ENCODE data around the gene TOX2. TPM values are rescaled to one million over a fixed set of nuclear protein-coding genes. Genes with fewer than 3 reads are reported as not detected.

The TOX2 gene
- total RNA-seq, 2 experiments from 2014 or later = 1.5 to 1.7 TPM

GRCh38 chr20:43968341-43969000, 53.8 kb downstream of the TOX2 start:
- ChIA-PET POLR2A (no interaction called here), CTCF (no interaction called here)
- ATAC-seq (no peak), DNase-seq (no peak)
- H3K27me3 Mint-ChIP-seq = peaks cover 8% of the 10 kb centered on the region
- intact Hi-C loops (cut with micrococcal nuclease) = no loop called here
- no peaks in the 10 kb centered on the region for H3K9me3 Mint-ChIP-seq
- TF ChIP-seq, protein P1, sequence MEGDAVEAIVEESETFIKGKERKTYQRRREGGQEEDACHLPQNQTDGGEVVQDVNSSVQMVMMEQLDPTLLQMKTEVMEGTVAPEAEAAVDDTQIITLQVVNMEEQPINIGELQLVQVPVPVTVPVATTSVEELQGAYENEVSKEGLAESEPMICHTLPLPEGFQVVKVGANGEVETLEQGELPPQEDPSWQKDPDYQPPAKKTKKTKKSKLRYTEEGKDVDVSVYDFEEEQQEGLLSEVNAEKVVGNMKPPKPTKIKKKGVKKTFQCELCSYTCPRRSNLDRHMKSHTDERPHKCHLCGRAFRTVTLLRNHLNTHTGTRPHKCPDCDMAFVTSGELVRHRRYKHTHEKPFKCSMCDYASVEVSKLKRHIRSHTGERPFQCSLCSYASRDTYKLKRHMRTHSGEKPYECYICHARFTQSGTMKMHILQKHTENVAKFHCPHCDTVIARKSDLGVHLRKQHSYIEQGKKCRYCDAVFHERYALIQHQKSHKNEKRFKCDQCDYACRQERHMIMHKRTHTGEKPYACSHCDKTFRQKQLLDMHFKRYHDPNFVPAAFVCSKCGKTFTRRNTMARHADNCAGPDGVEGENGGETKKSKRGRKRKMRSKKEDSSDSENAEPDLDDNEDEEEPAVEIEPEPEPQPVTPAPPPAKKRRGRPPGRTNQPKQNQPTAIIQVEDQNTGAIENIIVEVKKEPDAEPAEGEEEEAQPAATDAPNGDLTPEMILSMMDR (IDR thresholded peaks at IDR 0.05) = no peak
- no peaks in the 10 kb centered on the region for H3K36me3 Mint-ChIP-seq (ENCODE audit: low read depth)
- H3K27ac Mint-ChIP-seq = no peak overlapping the region
- peaks cover 16% of the 10 kb centered on the region for H3K4me1 Mint-ChIP-seq (ENCODE audit: low read depth)
- H3K4me3 Mint-ChIP-seq = no peak overlapping the region

GRCh38 chr20:43969028-43969447, 54.4 kb downstream of the TOX2 start:
- Mint-ChIP-seq H3K27me3 (peaks cover 8% of the 10 kb centered on the region), H3K36me3 (ENCODE audit: low read depth) (no peaks in the 10 kb centered on the region), H3K4me3 (no peak overlapping the region), H3K4me1 (ENCODE audit: low read depth) (peaks cover 16% of the 10 kb centered on the region), H3K27ac (no peak overlapping the region), H3K9me3 (no peaks in the 10 kb centered on the region)
- no peak for ATAC-seq
- DNase-seq = no peak
- intact Hi-C loops (cut with micrococcal nuclease) = no loop called here
- ChIA-PET POLR2A (no interaction called here), CTCF (no interaction called here)
- TF ChIP-seq, protein P1 (IDR thresholded peaks at IDR 0.05) = no peak

DNA sequence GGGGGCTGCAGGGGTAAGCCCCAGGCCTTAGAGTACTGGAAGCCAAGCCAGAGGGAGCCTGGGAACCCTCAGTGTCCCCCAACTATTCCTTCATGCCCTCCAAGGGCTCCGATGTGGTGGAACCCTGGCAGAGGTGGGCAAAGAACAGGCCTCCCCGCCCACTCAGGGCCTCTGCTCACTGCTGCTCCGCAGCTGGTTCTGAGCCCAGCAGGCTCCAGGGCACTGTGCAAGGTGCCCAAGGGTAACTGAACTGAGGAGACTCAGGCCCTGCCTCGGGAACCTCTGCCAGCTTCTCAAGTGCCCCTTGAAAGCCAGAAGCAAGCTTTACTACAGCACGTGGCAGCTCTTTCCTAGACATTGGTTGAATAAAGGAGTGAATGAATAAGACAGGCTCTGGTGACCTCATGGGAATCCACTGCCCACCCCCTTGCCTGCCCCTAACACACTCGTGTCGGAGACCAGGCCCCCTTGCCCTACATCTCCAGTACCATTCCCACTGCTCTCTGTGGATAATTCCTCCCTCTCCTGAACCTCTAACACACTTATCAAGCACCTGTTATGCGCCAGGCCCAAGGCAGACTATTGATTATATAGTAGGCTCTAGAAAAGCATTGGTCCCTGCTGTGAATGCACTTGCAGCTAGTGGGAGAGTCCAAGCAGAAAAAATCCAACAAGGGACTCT, 55.0 kb downstream of the TOX2 start:
- H3K27me3 Mint-ChIP-seq = peaks cover 4% of the 10 kb centered on the region
- H3K4me1 Mint-ChIP-seq (ENCODE audit: low read depth) = peaks cover 11% of the 10 kb centered on the region
- no peak overlapping the region for H3K27ac Mint-ChIP-seq
- H3K4me3 Mint-ChIP-seq = no peak overlapping the region
- H3K36me3 Mint-ChIP-seq (ENCODE audit: low read depth) = no peaks in the 10 kb centered on the region
- no peaks in the 10 kb centered on the region for H3K9me3 Mint-ChIP-seq
- ChIA-PET POLR2A (no interaction called here), CTCF (no interaction called here)
- DNase-seq = no peak
- no peak for ATAC-seq
- TF ChIP-seq, protein P1 (IDR thresholded peaks at IDR 0.05) = no peak
- intact Hi-C loops (cut with micrococcal nuclease) = no loop called here

DNA sequence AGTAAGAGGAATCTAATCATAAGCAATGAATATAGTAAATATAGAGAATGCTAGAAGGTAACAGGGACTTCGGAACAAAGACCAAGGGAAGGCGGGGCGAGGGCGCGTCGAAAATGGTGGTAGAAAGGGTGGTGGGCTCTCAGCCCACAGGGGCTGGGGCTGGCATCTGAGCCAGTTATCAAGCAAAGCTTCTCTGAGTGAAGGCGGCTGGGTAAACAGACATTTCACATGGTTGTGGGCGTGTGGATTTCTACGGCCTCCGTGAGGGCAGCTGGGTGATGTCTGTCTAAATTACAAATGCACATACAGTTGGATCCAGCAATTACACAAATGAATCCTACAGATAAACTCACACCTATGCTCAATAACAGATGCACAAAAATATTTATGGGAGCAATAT, 56.6 kb downstream of the TOX2 start:
- Mint-ChIP-seq H3K4me1 (ENCODE audit: low read depth) (peaks cover 22% of the 10 kb centered on the region), H3K9me3 (peaks cover 1% of the 10 kb centered on the region), H3K27me3 (no peaks in the 10 kb centered on the region), H3K27ac (no peak overlapping the region), H3K36me3 (ENCODE audit: low read depth) (no peaks in the 10 kb centered on the region), H3K4me3 (no peak overlapping the region)
- no peak for DNase-seq
- TF ChIP-seq, protein P1 (IDR thresholded peaks at IDR 0.05) = no peak
- POLR2A ChIA-PET = no interaction called here
- ATAC-seq = no peak
- intact Hi-C loops (cut with micrococcal nuclease) = no loop called here
- CTCF ChIA-PET = no interaction called here

- peaks cover 22% of the 10 kb centered on the region for H3K4me1 Mint-ChIP-seq (ENCODE audit: low read depth)
- TF ChIP-seq, protein P1 (IDR thresholded peaks at IDR 0.05) = no peak
- intact Hi-C loops (cut with micrococcal nuclease) = no loop called here
- H3K4me3 Mint-ChIP-seq = no peak overlapping the region
- ATAC-seq (no peak), DNase-seq (no peak)
- no peaks in the 10 kb centered on the region for H3K36me3 Mint-ChIP-seq (ENCODE audit: low read depth)
- H3K27me3 Mint-ChIP-seq = peaks cover 1% of the 10 kb centered on the region
- H3K27ac Mint-ChIP-seq = no peak overlapping the region
- ChIA-PET POLR2A (no interaction called here), CTCF (no interaction called here)
- peaks cover 1% of the 10 kb centered on the region for H3K9me3 Mint-ChIP-seq
Observed at GRCh38 chr20:43972051-43972450, 57.4 kb downstream of the TOX2 start.

Data from activated CD8-positive, alpha-beta T cell treated with anti-CD3 and anti-CD28 coated beads for 36 hours (primary cell).